Panc1 (cell line): Measurements from ENCODE around the gene CEP55. TPM values are rescaled to one million over a fixed set of nuclear protein-coding genes. Genes with fewer than 3 reads are reported as not detected.

Experiments
- ATAC-seq: fragments of 200-7000 bp; cut with Tn5 transposase; 2 replicates; pipeline ENCODE4 v1.9.1; 2020; ENCODE audit warnings: mild to moderate bottlenecking, moderate library complexity
- BruUV-seq: library from RNA; stranded (reverse); fragments of 400-500 nt; replicated peaks from 2 replicates; lab custom pipeline; 2021; lab: Mats Ljungman, UMichigan
- CTCF ChIA-PET: fragments of 300-600 bp; sonication (Branson Sonifier 250); formaldehyde crosslinking; loops from one replicate; lab custom pipeline; 2022; ENCODE audit warnings: antibody characterized with exemption; lab: Charles Lee
- POLR2A ChIA-PET: fragments of 300-600 bp; sonication (Branson Sonifier 250); formaldehyde crosslinking; loops from one replicate; lab custom pipeline; 2022; ENCODE audit warnings: antibody characterized with exemption; lab: Charles Lee
- DNase-seq: peaks from one replicate; pipeline ENCODE4 v3.0.0-alpha.2; 2010; ENCODE audit warnings: low read depth, low spot score
- H3K27ac ChIP-seq: 2 replicates; pipeline ENCODE4 v1.5.1; 2011; ENCODE audit warnings: mild to moderate bottlenecking, low read length, inconsistent platforms
- H3K27me3 ChIP-seq: fragments of 200-500 bp; sonication (Bioruptor generic); 2 replicates; pipeline ENCODE4 v1.6.0; 2014; ENCODE audit warnings: low read length, inconsistent platforms; ENCODE audit not compliant: control insufficient read depth, insufficient read depth
- H3K36me3 ChIP-seq: fragments of 200-500 bp; sonication (Bioruptor generic); 2 replicates; pipeline ENCODE4 v1.5.1; 2014; ENCODE audit warnings: inconsistent platforms, mild to moderate bottlenecking, low read length, moderate library complexity; ENCODE audit not compliant: control insufficient read depth, insufficient read depth
- H3K4me1 ChIP-seq: 2 replicates; pipeline ENCODE4 v1.5.1; 2011; ENCODE audit warnings: inconsistent platforms, mild to moderate bottlenecking, low read length, moderate library complexity; ENCODE audit not compliant: control insufficient read depth, insufficient read depth
- H3K4me3 ChIP-seq, 2 experiments: 2 replicates each; pipeline ENCODE4 v1.5.1; 2011 to 2012; ENCODE audit warnings: low read depth in 2 of 2, low read length in 2 of 2, mild to moderate bottlenecking in 2 of 2, inconsistent platforms in 1 of 2, moderate library complexity in 1 of 2
- H3K9me3 ChIP-seq: fragments of 200-500 bp; sonication (Bioruptor generic); 2 replicates; pipeline ENCODE4 v1.5.1; 2014; ENCODE audit warnings: low read depth, mild to moderate bottlenecking, inconsistent platforms, low read length, moderate library complexity; ENCODE audit not compliant: control insufficient read depth, insufficient read depth
- POLR2AphosphoS5 ChIP-seq: IDR thresholded peaks from 2 replicates; pipeline ENCODE4 v1.6.1; 2012; ENCODE audit warnings: mild to moderate bottlenecking, low read depth, low read length, moderate library complexity
- SIN3A ChIP-seq: IDR thresholded peaks from 2 replicates; pipeline ENCODE4 v1.6.1; 2012; ENCODE audit warnings: low read depth, mild to moderate bottlenecking, low read length, moderate library complexity, borderline replicate concordance; ENCODE audit not compliant: insufficient read depth
- TCF7L2 ChIP-seq: IDR thresholded peaks from 2 replicates; pipeline ENCODE4 v1.6.1; 2011; ENCODE audit warnings: mild to moderate bottlenecking, low read depth, low read length, inconsistent platforms
- in situ Hi-C: cut with HindIII; loops from 2 replicates; pipeline ENCODE4 v1.10.0; 2016; ENCODE audit warnings: low sequenced_read_pairs, low pct_unique_long_range_greater_than_20kb
- intact Hi-C: fragments of 100-400 bp; cut with micrococcal nuclease; formaldehyde crosslinking; loops from one replicate; pipeline ENCODE4 v1.10.0; 2022; ENCODE audit not compliant: unreplicated experiment
- total RNA-seq: library from RNA; stranded (reverse); gene quantifications from one replicate; pipeline ENCODE4 v1.2.1, GENCODE V29; 2021; ENCODE audit not compliant: unreplicated experiment
- TF ChIP-seq, protein P1 (sequence below), 2 experiments: IDR thresholded peaks; 2 replicates each; pipeline ENCODE4 v1.6.1; 2011 to 2012; ENCODE audit warnings: low read depth in 2 of 2, control low read depth in 1 of 2, low read length in 1 of 2, mild to moderate bottlenecking in 1 of 2, moderate library complexity in 1 of 2; ENCODE audit not compliant: insufficient read depth in 1 of 2
- TF ChIP-seq, protein P2 (sequence below): fragments of 450-650 bp; IDR thresholded peaks from 2 replicates; pipeline ENCODE4 v1.5.1; 2017; ENCODE audit warnings: mild to moderate bottlenecking

CEP55 gene
- total RNA-seq, 1 experiment from 2014 or later = 96.4 TPM

GRCh38 chr10:93447970-93448369 lies 48.4 kb upstream of the CEP55 start:
- intact Hi-C loops (no loop called here), in situ Hi-C loops (no loop called here)
- Histone ChIP-seq H3K36me3 (peaks cover 34% of the 10 kb centered on the region), H3K9me3 (no peaks in the 10 kb centered on the region), H3K27ac (peak overlapping the region; percentile 100), H3K4me3 (no peak overlapping the region), H3K4me1 (peaks cover 66% of the 10 kb centered on the region), H3K27me3 (no peaks in the 10 kb centered on the region)
- no peak for ATAC-seq
- CTCF ChIA-PET = no interaction called here
- POLR2A ChIA-PET = interaction anchor here (0.6 kb wide), 1 partner anchor 20 kb away, joined by 12 read pairs; no protein-coding TSS in a partner anchor
- BruUV-seq = no TSS peak
- DNase-seq = no peak
- TF ChIP-seq SIN3A (no peak), TCF7L2 (no peak), POLR2AphosphoS5 (no peak)
- TF ChIP-seq, protein P1, sequence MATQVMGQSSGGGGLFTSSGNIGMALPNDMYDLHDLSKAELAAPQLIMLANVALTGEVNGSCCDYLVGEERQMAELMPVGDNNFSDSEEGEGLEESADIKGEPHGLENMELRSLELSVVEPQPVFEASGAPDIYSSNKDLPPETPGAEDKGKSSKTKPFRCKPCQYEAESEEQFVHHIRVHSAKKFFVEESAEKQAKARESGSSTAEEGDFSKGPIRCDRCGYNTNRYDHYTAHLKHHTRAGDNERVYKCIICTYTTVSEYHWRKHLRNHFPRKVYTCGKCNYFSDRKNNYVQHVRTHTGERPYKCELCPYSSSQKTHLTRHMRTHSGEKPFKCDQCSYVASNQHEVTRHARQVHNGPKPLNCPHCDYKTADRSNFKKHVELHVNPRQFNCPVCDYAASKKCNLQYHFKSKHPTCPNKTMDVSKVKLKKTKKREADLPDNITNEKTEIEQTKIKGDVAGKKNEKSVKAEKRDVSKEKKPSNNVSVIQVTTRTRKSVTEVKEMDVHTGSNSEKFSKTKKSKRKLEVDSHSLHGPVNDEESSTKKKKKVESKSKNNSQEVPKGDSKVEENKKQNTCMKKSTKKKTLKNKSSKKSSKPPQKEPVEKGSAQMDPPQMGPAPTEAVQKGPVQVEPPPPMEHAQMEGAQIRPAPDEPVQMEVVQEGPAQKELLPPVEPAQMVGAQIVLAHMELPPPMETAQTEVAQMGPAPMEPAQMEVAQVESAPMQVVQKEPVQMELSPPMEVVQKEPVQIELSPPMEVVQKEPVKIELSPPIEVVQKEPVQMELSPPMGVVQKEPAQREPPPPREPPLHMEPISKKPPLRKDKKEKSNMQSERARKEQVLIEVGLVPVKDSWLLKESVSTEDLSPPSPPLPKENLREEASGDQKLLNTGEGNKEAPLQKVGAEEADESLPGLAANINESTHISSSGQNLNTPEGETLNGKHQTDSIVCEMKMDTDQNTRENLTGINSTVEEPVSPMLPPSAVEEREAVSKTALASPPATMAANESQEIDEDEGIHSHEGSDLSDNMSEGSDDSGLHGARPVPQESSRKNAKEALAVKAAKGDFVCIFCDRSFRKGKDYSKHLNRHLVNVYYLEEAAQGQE (IDR thresholded peaks at IDR 0.05; ENCODE audit: insufficient read depth in 1 of 2, low read depth in 2 of 2, low read length in 1 of 2) = no peak
- TF ChIP-seq, protein P2, sequence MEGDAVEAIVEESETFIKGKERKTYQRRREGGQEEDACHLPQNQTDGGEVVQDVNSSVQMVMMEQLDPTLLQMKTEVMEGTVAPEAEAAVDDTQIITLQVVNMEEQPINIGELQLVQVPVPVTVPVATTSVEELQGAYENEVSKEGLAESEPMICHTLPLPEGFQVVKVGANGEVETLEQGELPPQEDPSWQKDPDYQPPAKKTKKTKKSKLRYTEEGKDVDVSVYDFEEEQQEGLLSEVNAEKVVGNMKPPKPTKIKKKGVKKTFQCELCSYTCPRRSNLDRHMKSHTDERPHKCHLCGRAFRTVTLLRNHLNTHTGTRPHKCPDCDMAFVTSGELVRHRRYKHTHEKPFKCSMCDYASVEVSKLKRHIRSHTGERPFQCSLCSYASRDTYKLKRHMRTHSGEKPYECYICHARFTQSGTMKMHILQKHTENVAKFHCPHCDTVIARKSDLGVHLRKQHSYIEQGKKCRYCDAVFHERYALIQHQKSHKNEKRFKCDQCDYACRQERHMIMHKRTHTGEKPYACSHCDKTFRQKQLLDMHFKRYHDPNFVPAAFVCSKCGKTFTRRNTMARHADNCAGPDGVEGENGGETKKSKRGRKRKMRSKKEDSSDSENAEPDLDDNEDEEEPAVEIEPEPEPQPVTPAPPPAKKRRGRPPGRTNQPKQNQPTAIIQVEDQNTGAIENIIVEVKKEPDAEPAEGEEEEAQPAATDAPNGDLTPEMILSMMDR = no peak

DNA sequence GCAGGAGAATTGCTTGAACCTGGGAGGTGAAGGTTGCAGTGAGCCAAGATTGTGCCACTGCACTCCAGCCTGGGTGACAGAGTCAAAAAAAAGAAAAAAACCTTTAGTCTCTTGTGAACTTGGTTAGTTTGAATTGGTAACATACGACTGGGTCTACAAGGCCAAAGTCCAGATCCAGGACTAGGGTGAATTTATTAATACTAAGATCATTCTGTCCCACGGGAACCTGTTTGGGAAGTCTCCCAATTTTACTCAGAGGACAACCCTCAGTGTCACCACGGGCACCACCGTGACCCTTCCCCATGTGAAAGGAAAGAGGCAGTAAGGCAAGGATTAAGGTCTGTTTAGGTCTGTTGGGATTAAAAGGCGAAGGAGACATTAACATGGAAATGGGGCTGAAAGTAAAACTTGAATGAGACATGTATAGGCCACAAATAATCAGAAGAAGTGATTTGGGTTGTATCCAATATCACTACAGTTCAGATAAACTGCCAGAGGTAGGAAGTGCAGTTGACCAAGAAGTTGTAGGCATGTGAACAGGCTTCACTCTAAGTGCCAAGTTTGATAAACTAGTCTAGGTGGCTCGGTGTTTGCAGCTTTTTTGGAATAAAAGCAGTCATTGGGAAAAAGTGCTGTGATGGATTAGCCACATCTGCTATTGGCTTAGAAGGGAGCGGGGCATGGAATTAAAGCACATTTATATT lies 45.0 kb upstream of the CEP55 start:
- ChIA-PET CTCF (no interaction called here), POLR2A (no interaction called here)
- BruUV-seq = TSS peak; percentile 10
- TF ChIP-seq POLR2AphosphoS5 = no peak
- TF ChIP-seq SIN3A = no peak
- TF ChIP-seq TCF7L2 = no peak
- TF ChIP-seq, protein P1 (IDR thresholded peaks at IDR 0.05; ENCODE audit: insufficient read depth in 1 of 2, low read depth in 2 of 2, low read length in 1 of 2) = no peak
- TF ChIP-seq, protein P2 = no peak
- H3K4me3 ChIP-seq = no peak overlapping the region
- ATAC-seq (no peak), DNase-seq (no peak)
- peaks cover 33% of the 10 kb centered on the region for H3K36me3 ChIP-seq
- peaks cover 39% of the 10 kb centered on the region for H3K4me1 ChIP-seq
- no peaks in the 10 kb centered on the region for H3K27me3 ChIP-seq
- in situ Hi-C loops (no loop called here), intact Hi-C loops (no loop called here)
- no peaks in the 10 kb centered on the region for H3K9me3 ChIP-seq
- peak overlapping the region; percentile 83 for H3K27ac ChIP-seq
